OCI-LY1 (cell line): ENCODE measurements around the gene MILR1.

Source experiments
- EZH2 ChIP-seq: fragments of 200-600 bp; sonication (generic), shearing (Covaris generic); IDR thresholded peaks from 2 replicates; pipeline ENCODE4 v1.8.0; 2017; ENCODE audit warnings: borderline replicate concordance, mixed run types, mild to moderate bottlenecking, antibody characterized with exemption, low read length, moderate library complexity, mixed read lengths
- TF ChIP-seq, protein P1 (sequence below): fragments of 200-600 bp; sonication (generic), shearing (Covaris generic); IDR thresholded peaks from 2 replicates; pipeline ENCODE4 v1.5.1; 2017; ENCODE audit warnings: mild to moderate bottlenecking, antibody characterized with exemption, low read length, moderate library complexity, mixed read lengths

DNA sequence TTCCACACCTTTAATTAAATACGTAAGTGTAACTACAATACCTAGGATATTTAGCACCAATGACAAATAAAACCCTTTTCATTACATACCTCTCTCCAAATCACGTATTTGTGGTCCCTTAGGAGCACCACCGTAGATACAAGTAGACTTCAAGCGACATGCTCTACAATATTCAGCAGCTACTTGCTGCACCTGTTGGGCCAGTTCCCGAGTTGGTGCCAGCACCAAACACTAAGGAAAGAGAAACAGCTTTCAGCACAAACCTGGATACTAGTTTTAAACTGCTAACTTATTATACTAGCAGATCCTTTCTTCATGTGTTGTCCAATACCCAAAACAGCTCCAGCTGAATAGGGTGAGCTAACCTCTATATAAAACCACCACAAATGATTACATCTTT, 54.4 kb downstream of the MILR1 start:
- TF ChIP-seq, protein P1, sequence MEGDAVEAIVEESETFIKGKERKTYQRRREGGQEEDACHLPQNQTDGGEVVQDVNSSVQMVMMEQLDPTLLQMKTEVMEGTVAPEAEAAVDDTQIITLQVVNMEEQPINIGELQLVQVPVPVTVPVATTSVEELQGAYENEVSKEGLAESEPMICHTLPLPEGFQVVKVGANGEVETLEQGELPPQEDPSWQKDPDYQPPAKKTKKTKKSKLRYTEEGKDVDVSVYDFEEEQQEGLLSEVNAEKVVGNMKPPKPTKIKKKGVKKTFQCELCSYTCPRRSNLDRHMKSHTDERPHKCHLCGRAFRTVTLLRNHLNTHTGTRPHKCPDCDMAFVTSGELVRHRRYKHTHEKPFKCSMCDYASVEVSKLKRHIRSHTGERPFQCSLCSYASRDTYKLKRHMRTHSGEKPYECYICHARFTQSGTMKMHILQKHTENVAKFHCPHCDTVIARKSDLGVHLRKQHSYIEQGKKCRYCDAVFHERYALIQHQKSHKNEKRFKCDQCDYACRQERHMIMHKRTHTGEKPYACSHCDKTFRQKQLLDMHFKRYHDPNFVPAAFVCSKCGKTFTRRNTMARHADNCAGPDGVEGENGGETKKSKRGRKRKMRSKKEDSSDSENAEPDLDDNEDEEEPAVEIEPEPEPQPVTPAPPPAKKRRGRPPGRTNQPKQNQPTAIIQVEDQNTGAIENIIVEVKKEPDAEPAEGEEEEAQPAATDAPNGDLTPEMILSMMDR, result no peak
- no peak for TF ChIP-seq EZH2
